IMR-90 (cell line): ENCODE data around the gene QTRT2. TPM values are rescaled to one million over a fixed set of nuclear protein-coding genes. Genes with fewer than 3 reads are reported as not detected.

Source experiments
- ATAC-seq: fragments of 200-7000 bp; cut with Tn5 transposase; 2 replicates; pipeline ENCODE4 v1.9.1; 2020; ENCODE audit warnings: low read depth, mild to moderate bottlenecking, moderate library complexity
- BruUV-seq: library from RNA; stranded (reverse); fragments of 400-500 nt; replicated peaks from 2 replicates; lab custom pipeline; 2021; lab: Mats Ljungman, UMichigan
- CTCF ChIA-PET: fragments of 300-600 bp; formaldehyde crosslinking; extraction: SDS; loops from one replicate; lab custom pipeline; 2021; ENCODE audit warnings: antibody characterized with exemption; lab: Yijun Ruan, JAX
- POLR2A ChIA-PET: fragments of 300-600 bp; sonication (Branson Sonifier 250); formaldehyde crosslinking; loops from one replicate; lab custom pipeline; 2022; ENCODE audit warnings: antibody characterized with exemption; ENCODE audit not compliant: unreplicated experiment; lab: Charles Lee
- DNase-seq: peaks from one replicate; pipeline ENCODE4 v3.0.0; 2013
- H2AFZ ChIP-seq: replicated peaks from 2 replicates; pipeline ENCODE3; 2013; ENCODE audit warnings: low read length, mild to moderate bottlenecking; ENCODE audit not compliant: poor library complexity
- H2AK5ac ChIP-seq: 2 replicates; pipeline ENCODE4 v1.6.1; 2013; ENCODE audit warnings: low read depth, low read length, inconsistent platforms
- H2AK9ac ChIP-seq: replicated peaks from 2 replicates; pipeline ENCODE3; 2013; ENCODE audit warnings: mild to moderate bottlenecking, low read depth, low read length, moderate library complexity; ENCODE audit not compliant: poor library complexity
- H2BK120ac ChIP-seq: 2 replicates; pipeline ENCODE4 v1.6.1; 2013; ENCODE audit warnings: low read depth, low read length, inconsistent platforms
- H2BK15ac ChIP-seq: 3 replicates; pipeline ENCODE4 v1.6.1; 2013; ENCODE audit warnings: low read depth, low read length, inconsistent platforms
- H2BK20ac ChIP-seq: 2 replicates; pipeline ENCODE4 v1.6.1; 2013; ENCODE audit warnings: low read depth, mild to moderate bottlenecking, inconsistent platforms, low read length, moderate library complexity
- H2BK5ac ChIP-seq: 2 replicates; pipeline ENCODE4 v1.6.1; 2013; ENCODE audit warnings: mild to moderate bottlenecking, low read depth, low read length, inconsistent platforms; ENCODE audit not compliant: poor library complexity, severe bottlenecking
- H3K14ac ChIP-seq: replicated peaks from 2 replicates; pipeline ENCODE4 v1.6.1; 2013; ENCODE audit warnings: low read depth, low read length, inconsistent platforms
- H3K18ac ChIP-seq: 2 replicates; pipeline ENCODE4 v1.6.1; 2013; ENCODE audit warnings: low read depth, low read length, control low read depth
- H3K23ac ChIP-seq: 2 replicates; pipeline ENCODE4 v1.6.1; 2013; ENCODE audit warnings: low read depth, low read length, inconsistent platforms
- H3K27ac ChIP-seq: 2 replicates; pipeline ENCODE4 v1.5.1; 2013; ENCODE audit warnings: mild to moderate bottlenecking, control low read depth, low read length; ENCODE audit not compliant: insufficient read depth
- H3K27me3 ChIP-seq: 2 replicates; pipeline ENCODE4 v1.6.1; 2013; ENCODE audit warnings: low read length; ENCODE audit not compliant: control insufficient read depth, insufficient read depth
- H3K36me3 ChIP-seq: 2 replicates; pipeline ENCODE4 v1.6.1; 2013; ENCODE audit warnings: low read length, mixed read lengths; ENCODE audit not compliant: control insufficient read depth, insufficient read depth
- H3K4ac ChIP-seq: 2 replicates; pipeline ENCODE4 v1.6.1; 2013; ENCODE audit warnings: low read depth, low read length, inconsistent platforms
- H3K4me1 ChIP-seq: 2 replicates; pipeline ENCODE4 v1.6.1; 2013; ENCODE audit warnings: low read length, mixed read lengths; ENCODE audit not compliant: control insufficient read depth, insufficient read depth
- H3K4me2 ChIP-seq: 2 replicates; pipeline ENCODE4 v1.6.1; 2013; ENCODE audit warnings: low read depth, mild to moderate bottlenecking, control low read depth, low read length, moderate library complexity
- H3K4me3 ChIP-seq: 2 replicates; pipeline ENCODE4 v1.5.1; 2013; ENCODE audit warnings: low read depth, mild to moderate bottlenecking, control low read depth, low read length, moderate library complexity; ENCODE audit not compliant: insufficient read depth
- H3K56ac ChIP-seq: 2 replicates; pipeline ENCODE4 v1.6.1; 2013; ENCODE audit warnings: low read length, inconsistent platforms; ENCODE audit not compliant: insufficient read depth; ENCODE audit errors: extremely low read depth
- H3K79me1 ChIP-seq, 2 experiments: 2 replicates each; pipeline ENCODE4 v1.6.1; 2013; ENCODE audit warnings: low read length in 2 of 2, inconsistent platforms in 1 of 2, low read depth in 1 of 2
- H3K9ac ChIP-seq: 2 replicates; pipeline ENCODE4 v1.6.1; 2013; ENCODE audit warnings: low read depth, low read length, control low read depth
- H3K9me1 ChIP-seq: 2 replicates; pipeline ENCODE4 v1.6.1; 2013; ENCODE audit warnings: low read length, inconsistent platforms; ENCODE audit not compliant: insufficient read depth
- H3K9me3 ChIP-seq: 2 replicates; pipeline ENCODE4 v1.6.1; 2013; ENCODE audit warnings: low read length; ENCODE audit not compliant: control insufficient read depth, insufficient read depth
- H4K20me1 ChIP-seq: 2 replicates; pipeline ENCODE4 v1.6.1; 2013; ENCODE audit warnings: low read length, inconsistent platforms; ENCODE audit not compliant: insufficient read depth
- H4K5ac ChIP-seq: 2 replicates; pipeline ENCODE4 v1.6.1; 2013; ENCODE audit warnings: mild to moderate bottlenecking, low read depth, low read length, control low read depth
- H4K8ac ChIP-seq, 2 experiments: 2 replicates each; pipeline ENCODE4 v1.6.1; 2013; ENCODE audit warnings: low read depth in 2 of 2, low read length in 2 of 2, control low read depth in 1 of 2, inconsistent platforms in 1 of 2
- H4K91ac ChIP-seq: 2 replicates; pipeline ENCODE4 v1.6.1; 2013; ENCODE audit warnings: low read depth, low read length, inconsistent platforms; ENCODE audit not compliant: insufficient read depth
- BHLHE40 ChIP-seq: fragments of 150-350 bp; IDR thresholded peaks from 2 replicates; pipeline ENCODE4 v1.6.1; 2016; ENCODE audit warnings: mild to moderate bottlenecking, low read depth, low read length
- CEBPB ChIP-seq: IDR thresholded peaks from 2 replicates; pipeline ENCODE4 v1.6.1; 2012; ENCODE audit warnings: low read depth, low read length, improper control_type of control experiment
- FOS ChIP-seq: fragments of 150-350 bp; IDR thresholded peaks from 2 replicates; pipeline ENCODE4 v1.6.1; 2016; ENCODE audit warnings: low read depth, low read length
- MAFK ChIP-seq: IDR thresholded peaks from 2 replicates; pipeline ENCODE4 v1.6.1; 2012; ENCODE audit warnings: low read depth, low read length, improper control_type of control experiment
- MAZ ChIP-seq: IDR thresholded peaks from 2 replicates; pipeline ENCODE4 v1.6.1; 2012; ENCODE audit warnings: low read depth, mild to moderate bottlenecking, low read length, improper control_type of control experiment, moderate library complexity, borderline replicate concordance
- MXI1 ChIP-seq: IDR thresholded peaks from 2 replicates; pipeline ENCODE4 v1.6.1; 2012; ENCODE audit warnings: low read depth, mild to moderate bottlenecking, low read length, moderate library complexity, borderline replicate concordance
- NFE2L2 ChIP-seq: fragments of 150-350 bp; IDR thresholded peaks from 2 replicates; pipeline ENCODE4 v1.6.1; 2016; ENCODE audit warnings: low read depth, mild to moderate bottlenecking, low read length
- POLR2A ChIP-seq: IDR thresholded peaks from 2 replicates; pipeline ENCODE4 v1.6.1; 2012; ENCODE audit warnings: mild to moderate bottlenecking, low read depth, low read length
- RAD21 ChIP-seq: IDR thresholded peaks from 2 replicates; pipeline ENCODE4 v1.6.1; 2012; ENCODE audit warnings: low read length, improper control_type of control experiment
- RCOR1 ChIP-seq: IDR thresholded peaks from 2 replicates; pipeline ENCODE4 v1.6.1; 2012; ENCODE audit warnings: mild to moderate bottlenecking, low read length, improper control_type of control experiment; ENCODE audit not compliant: insufficient replicate concordance
- RFX5 ChIP-seq: IDR thresholded peaks from 2 replicates; pipeline ENCODE4 v1.8.0; 2012; ENCODE audit warnings: low read depth, mild to moderate bottlenecking, low read length, moderate library complexity
- SMC3 ChIP-seq: fragments of 150-350 bp; IDR thresholded peaks from 2 replicates; pipeline ENCODE4 v1.6.1; 2016; ENCODE audit warnings: low read depth, mild to moderate bottlenecking, antibody characterized with exemption, low read length, moderate library complexity
- WGBS, 2 experiments: methylation state at CpG; one replicate each; pipeline versions ENCODE4 v1.1.5 to v1.1.7; 2013; ENCODE audit warnings: missing lambda C conversion rate in 2 of 2; ENCODE audit not compliant: insufficient read length in 1 of 2; ENCODE audit errors: extremely low coverage in 2 of 2; 5-methylcytosine and 5-hydroxymethylcytosine counted together
- dilution Hi-C: fragments of 300-500 bp; cut with HindIII; formaldehyde crosslinking; loops from one replicate; pipeline ENCODE4 v1.14.3; 2018; ENCODE audit warnings: low sequenced_read_pairs; ENCODE audit not compliant: unreplicated experiment
- in situ Hi-C: fragments of 300-500 bp; cut with MboI; formaldehyde crosslinking; loops from 3 replicates; pipeline ENCODE4 v1.14.3; 2019; ENCODE audit warnings: low sequenced_read_pairs, inconsistent platforms, mixed read lengths
- intact Hi-C: fragments of 100-400 bp; cut with micrococcal nuclease; formaldehyde crosslinking; loops from 2 replicates; pipeline ENCODE4 v1.10.0; 2022
- polyA plus RNA-seq, 3 experiments: library from polyadenylated mRNA; depleted of rRNA; stranded (reverse); fragments of >200 nt; gene quantifications; 2 replicates each; pipeline ENCODE4 v1.2.3, GENCODE V29; 2012; ENCODE audit warnings: low replicate concordance in 1 of 3
- total RNA-seq: library from RNA; depleted of rRNA; stranded (reverse); fragments of >200 nt; gene quantifications from 2 replicates; pipeline ENCODE4 v1.2.3, GENCODE V29; 2012
- TF ChIP-seq, protein P1 (sequence below): fragments of 150-350 bp; IDR thresholded peaks from 2 replicates; pipeline ENCODE4 v1.6.1; 2016; ENCODE audit warnings: low read depth, mild to moderate bottlenecking, low read length, moderate library complexity, borderline replicate concordance
- TF ChIP-seq, protein P2 (sequence below): fragments of 150-350 bp; IDR thresholded peaks from 2 replicates; pipeline ENCODE4 v1.6.1; 2017; ENCODE audit warnings: mild to moderate bottlenecking, antibody characterized with exemption, low read length, low read depth
- TF ChIP-seq, protein P3 (sequence below): conservative IDR thresholded peaks from 2 replicates; pipeline ENCODE4 v1.5.1; 2012; ENCODE audit warnings: mild to moderate bottlenecking, low read depth, low read length, improper control_type of control experiment

QTRT2 gene
- total and polyA plus RNA-seq, 2 of the 4 experiments (the other 2 are of a cell fraction) = 7.3 to 15.6 TPM

DNA sequence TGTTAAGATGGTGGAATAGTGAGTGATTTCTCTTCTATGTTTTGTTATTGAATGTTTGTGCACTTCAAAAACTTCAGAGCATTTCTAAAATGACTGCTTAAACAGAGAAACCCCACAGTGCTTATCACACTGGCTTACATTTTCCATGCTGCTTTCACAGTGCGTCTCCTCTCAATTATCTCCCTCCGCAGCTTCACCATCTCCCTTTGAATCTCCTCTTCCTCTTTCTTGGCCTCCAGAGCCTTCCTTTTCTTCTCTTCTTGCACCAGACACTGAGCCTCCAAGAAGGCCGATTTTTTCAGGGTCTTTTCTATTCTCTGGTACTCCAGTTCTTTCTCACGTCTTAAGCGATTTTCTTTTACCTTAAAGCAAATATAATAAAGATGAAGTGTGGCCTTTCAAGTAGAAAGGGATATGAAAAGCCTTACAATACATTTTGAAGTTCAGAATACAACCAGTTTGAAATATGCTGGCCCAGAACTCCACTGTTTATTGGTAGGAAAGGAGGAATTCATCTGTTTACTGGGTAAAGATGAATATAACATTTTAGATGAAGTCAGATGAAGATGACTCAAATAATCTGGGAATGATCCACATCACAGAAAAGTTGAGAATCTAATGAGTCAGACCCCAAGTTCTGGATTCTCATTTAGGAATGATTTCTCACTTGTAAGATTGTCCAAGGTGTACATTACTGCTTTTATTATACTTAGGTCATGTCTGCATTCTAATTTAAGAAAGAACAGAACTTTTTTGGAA is 21.6 kb upstream of the QTRT2 start:
- no peak overlapping the region for H3K56ac ChIP-seq
- H3K4me2 ChIP-seq = no peak overlapping the region
- no peak overlapping the region for H3K4ac ChIP-seq
- ATAC-seq = peak; percentile 91
- no peak overlapping the region for H2BK5ac ChIP-seq
- H3K23ac ChIP-seq = no peak overlapping the region; the same call in 1 of the 2 replicates
- no peak overlapping the region for H3K9ac ChIP-seq
- no peak overlapping the region for H2AK5ac ChIP-seq
- BruUV-seq = no TSS peak
- H4K5ac ChIP-seq = peak overlapping the region; percentile 63; the same call in 1 of the 2 replicates
- H3K14ac ChIP-seq = no peak overlapping the region
- no peaks in the 10 kb centered on the region for H4K20me1 ChIP-seq
- H3K4me3 ChIP-seq = no peak overlapping the region
- no peak overlapping the region for H2AFZ ChIP-seq
- no peak overlapping the region; the same call in 1 of the 2 replicates for H2BK20ac ChIP-seq
- no peak overlapping the region for H4K8ac ChIP-seq
- POLR2A ChIA-PET = no interaction called here
- no peaks in the 10 kb centered on the region for H3K36me3 ChIP-seq
- intact Hi-C loops = no loop called here
- peaks cover 3% of the 10 kb centered on the region for H3K4me1 ChIP-seq
- dilution Hi-C loops = no loop called here
- H3K79me1 ChIP-seq = no peaks in the 10 kb centered on the region
- 0 out of 2 replicates have a peak overlapping the region, but pooled peaks have one; percentile 37 for H3K27ac ChIP-seq
- in situ Hi-C loops = no loop called here
- H4K91ac ChIP-seq = no peak overlapping the region
- no peak overlapping the region for H2BK15ac ChIP-seq
- H2BK120ac ChIP-seq = peak overlapping the region; percentile 10; the same call in 1 of the 2 replicates
- CTCF ChIA-PET = no interaction called here
- H3K9me1 ChIP-seq = no peaks in the 10 kb centered on the region; the same call in 1 of the 2 replicates
- peak; percentile 69 for DNase-seq
- H3K9me3 ChIP-seq = no peaks in the 10 kb centered on the region
- no peaks in the 10 kb centered on the region for H3K27me3 ChIP-seq
- no peak overlapping the region for H2AK9ac ChIP-seq
- WGBS, 2 experiments = 90% methylated on average over 2 of the region's 5 CpGs; no CpG with 5 or more reads in 1 of the 2 experiments
- H3K18ac ChIP-seq = peak overlapping the region; percentile 72
- no peak for TF ChIP-seq MXI1
- no peak for TF ChIP-seq RCOR1
- TF ChIP-seq FOS = no peak
- no peak for TF ChIP-seq MAZ
- no peak for TF ChIP-seq RAD21
- no peak for TF ChIP-seq SMC3
- TF ChIP-seq POLR2A = no peak
- TF ChIP-seq RFX5 = no peak
- no peak for TF ChIP-seq CEBPB
- TF ChIP-seq, protein P1, sequence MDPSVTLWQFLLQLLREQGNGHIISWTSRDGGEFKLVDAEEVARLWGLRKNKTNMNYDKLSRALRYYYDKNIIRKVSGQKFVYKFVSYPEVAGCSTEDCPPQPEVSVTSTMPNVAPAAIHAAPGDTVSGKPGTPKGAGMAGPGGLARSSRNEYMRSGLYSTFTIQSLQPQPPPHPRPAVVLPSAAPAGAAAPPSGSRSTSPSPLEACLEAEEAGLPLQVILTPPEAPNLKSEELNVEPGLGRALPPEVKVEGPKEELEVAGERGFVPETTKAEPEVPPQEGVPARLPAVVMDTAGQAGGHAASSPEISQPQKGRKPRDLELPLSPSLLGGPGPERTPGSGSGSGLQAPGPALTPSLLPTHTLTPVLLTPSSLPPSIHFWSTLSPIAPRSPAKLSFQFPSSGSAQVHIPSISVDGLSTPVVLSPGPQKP = no peak
- TF ChIP-seq, protein P2, sequence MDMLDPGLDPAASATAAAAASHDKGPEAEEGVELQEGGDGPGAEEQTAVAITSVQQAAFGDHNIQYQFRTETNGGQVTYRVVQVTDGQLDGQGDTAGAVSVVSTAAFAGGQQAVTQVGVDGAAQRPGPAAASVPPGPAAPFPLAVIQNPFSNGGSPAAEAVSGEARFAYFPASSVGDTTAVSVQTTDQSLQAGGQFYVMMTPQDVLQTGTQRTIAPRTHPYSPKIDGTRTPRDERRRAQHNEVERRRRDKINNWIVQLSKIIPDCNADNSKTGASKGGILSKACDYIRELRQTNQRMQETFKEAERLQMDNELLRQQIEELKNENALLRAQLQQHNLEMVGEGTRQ = no peak
- no peak for TF ChIP-seq BHLHE40
- no peak for TF ChIP-seq NFE2L2
- no peak for TF ChIP-seq MAFK
- TF ChIP-seq, protein P3, sequence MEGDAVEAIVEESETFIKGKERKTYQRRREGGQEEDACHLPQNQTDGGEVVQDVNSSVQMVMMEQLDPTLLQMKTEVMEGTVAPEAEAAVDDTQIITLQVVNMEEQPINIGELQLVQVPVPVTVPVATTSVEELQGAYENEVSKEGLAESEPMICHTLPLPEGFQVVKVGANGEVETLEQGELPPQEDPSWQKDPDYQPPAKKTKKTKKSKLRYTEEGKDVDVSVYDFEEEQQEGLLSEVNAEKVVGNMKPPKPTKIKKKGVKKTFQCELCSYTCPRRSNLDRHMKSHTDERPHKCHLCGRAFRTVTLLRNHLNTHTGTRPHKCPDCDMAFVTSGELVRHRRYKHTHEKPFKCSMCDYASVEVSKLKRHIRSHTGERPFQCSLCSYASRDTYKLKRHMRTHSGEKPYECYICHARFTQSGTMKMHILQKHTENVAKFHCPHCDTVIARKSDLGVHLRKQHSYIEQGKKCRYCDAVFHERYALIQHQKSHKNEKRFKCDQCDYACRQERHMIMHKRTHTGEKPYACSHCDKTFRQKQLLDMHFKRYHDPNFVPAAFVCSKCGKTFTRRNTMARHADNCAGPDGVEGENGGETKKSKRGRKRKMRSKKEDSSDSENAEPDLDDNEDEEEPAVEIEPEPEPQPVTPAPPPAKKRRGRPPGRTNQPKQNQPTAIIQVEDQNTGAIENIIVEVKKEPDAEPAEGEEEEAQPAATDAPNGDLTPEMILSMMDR = no peak
